ENCODE data around the gene FANCE. TPM values are rescaled to one million over a fixed set of nuclear protein-coding genes. Genes with fewer than 3 reads are reported as not detected.

FANCE gene
- total RNA-seq, 1 experiment from 2014 or later = 16.1 TPM

- Histone ChIP-seq H3K27me3 (ENCODE audit: insufficient read depth, low read length) (no peaks in the 10 kb centered on the region), H3K4me1 (ENCODE audit: control insufficient read depth in 1 of 2, insufficient read depth in 2 of 2, low read length in 2 of 2) (peaks cover 12 to 21% of the 10 kb centered on the region in 2 experiments), H3K9me3 (ENCODE audit: control insufficient read depth in 1 of 2, insufficient read depth in 1 of 2, low read depth in 1 of 2, low read length in 2 of 2) (no peaks in the 10 kb centered on the region), H3K27ac (ENCODE audit: low read depth, low read length) (no peak overlapping the region), H3K9me2 (ENCODE audit: insufficient read depth) (no peaks in the 10 kb centered on the region), H3K36me3 (ENCODE audit: control insufficient read depth in 1 of 2, insufficient read depth in 2 of 2, low read length in 2 of 2) (no peaks in the 10 kb centered on the region), H3K79me2 (ENCODE audit: insufficient read depth, low read length) (peaks cover 22% of the 10 kb centered on the region), H4K20me1 (ENCODE audit: insufficient read depth) (no peaks in the 10 kb centered on the region), H3K4me3 (replicated peaks in 1 of 2; ENCODE audit: low read depth in 1 of 2, low read length in 2 of 2) (no peak overlapping the region), H3K4me2 (ENCODE audit: low read length) (no peak overlapping the region), H3K9ac (ENCODE audit: low read length) (no peak overlapping the region), H2AFZ (ENCODE audit: low read depth, low read length, poor library complexity, severe bottlenecking) (no peak overlapping the region)
- RAD21 ChIA-PET (ENCODE audit: low non-redundant PET in 1 of 2, low total read pairs in 2 of 2, uncharacterized antibody in 2 of 2, unreplicated experiment in 2 of 2) = no interaction called here
- no peak for ATAC-seq
- no TSS peak for BruUV-seq (replicated peaks)
- CTCF ChIA-PET = interaction anchor here (2.4 kb wide), 1 partner anchor 65 kb away, joined by 6 read pairs; the partner anchor contains the start of gene PPARD
- POLR2A ChIA-PET = no interaction called here
- TF ChIP-seq JUND (IDR thresholded peaks at IDR 0.05) (no peak), TCF7L2 (IDR thresholded peaks at IDR 0.05; ENCODE audit: borderline replicate concordance, extremely low read depth, insufficient read depth, insufficient read length) (no peak), RAD21 (IDR thresholded peaks at IDR 0.05; ENCODE audit: low read depth) (no peak), EZH2phosphoT487 (IDR thresholded peaks at IDR 0.05; ENCODE audit: borderline replicate concordance) (no peak), ZNF274 (IDR thresholded peaks at IDR 0.05; ENCODE audit: low read depth, low read length) (no peak), REST (IDR thresholded peaks at IDR 0.05; ENCODE audit: low read depth) (no peak), EZH2 (IDR thresholded peaks at IDR 0.05) (no peak), ELF1 (IDR thresholded peaks at IDR 0.05; ENCODE audit: borderline replicate concordance, low read depth) (no peak), POLR2A (IDR thresholded peaks at IDR 0.05; ENCODE audit: borderline replicate concordance, extremely low read depth, insufficient read depth, insufficient read length) (no peak), SP1 (IDR thresholded peaks at IDR 0.05; ENCODE audit: low read depth) (no peak), SRF (IDR thresholded peaks at IDR 0.05; ENCODE audit: low read depth) (no peak), EGR1 (IDR thresholded peaks at IDR 0.05; ENCODE audit: low read depth) (no peak), ZBTB33 (IDR thresholded peaks at IDR 0.05; ENCODE audit: extremely low read depth, insufficient replicate concordance, low read length) (no peak)
- intact Hi-C loops (cut with micrococcal nuclease) = no loop called here
- no peak for DNase-seq (ENCODE audit: low read depth, low spot score)
Measured at GRCh38 chr6:35406711-35407485, 45.2 kb upstream of the FANCE start.

All from HCT116 (cell line).